Measurements from ENCODE around the gene AKAP7.
"Not testable (repeated sequence)": the region's sequence is repeated elsewhere in the genome, so short reads cannot be mapped to it uniquely, and the experiment has no call there.

AKAP7 gene

GRCh38 chr6:131135244-131136020 lies at the start of gene AKAP7:
AKAP7 (plus strand) TSS chr6:131135467; CDS start chr6:131135764, 297 bp downstream.
- DNase-seq: peak; percentile 39 to 49

- not testable (repeated sequence) for DNase-seq
Observed at GRCh38 chr6:131090339-131090738, 44.9 kb upstream of the AKAP7 start.

- not testable (repeated sequence) for DNase-seq
Observed at GRCh38 chr6:131091944-131092343, 43.3 kb upstream of the AKAP7 start.

GRCh38 chr6:131093334-131093733 lies 41.9 kb upstream of the AKAP7 start:
- DNase-seq: no peak

GRCh38 chr6:131096786-131097185 lies 38.5 kb upstream of the AKAP7 start:
- DNase-seq: no peak

GRCh38 chr6:131101911-131102680 lies 33.2 kb upstream of the AKAP7 start:
- DNase-seq: no peak

- DNase-seq: no peak
Observed at GRCh38 chr6:131103296-131103695, 32.0 kb upstream of the AKAP7 start.

GRCh38 chr6:131103901-131104300 lies 31.4 kb upstream of the AKAP7 start:
- no peak for DNase-seq

GRCh38 chr6:131107151-131107550 lies 28.1 kb upstream of the AKAP7 start:
- no peak for DNase-seq

GRCh38 chr6:131112249-131112648 lies 23.0 kb upstream of the AKAP7 start:
- no peak for DNase-seq

- no peak for DNase-seq
Observed at GRCh38 chr6:131115651-131116050, 19.6 kb upstream of the AKAP7 start.

- no peak for DNase-seq
Observed at GRCh38 chr6:131116321-131116720, 18.9 kb upstream of the AKAP7 start.

- no peak for DNase-seq
Observed at GRCh38 chr6:131116755-131117360, 18.4 kb upstream of the AKAP7 start.

- no peak for DNase-seq
Observed at GRCh38 chr6:131117878-131118277, 17.4 kb upstream of the AKAP7 start.

GRCh38 chr6:131122007-131122406 lies 13.3 kb upstream of the AKAP7 start:
- no peak for DNase-seq

GRCh38 chr6:131122516-131122915 lies 12.8 kb upstream of the AKAP7 start:
- DNase-seq: no peak

GRCh38 chr6:131124336-131125071 lies 10.8 kb upstream of the AKAP7 start:
- no peak for DNase-seq

GRCh38 chr6:131125431-131125830 lies 9.8 kb upstream of the AKAP7 start:
- no peak for DNase-seq

GRCh38 chr6:131129689-131130553 lies 5.3 kb upstream of the AKAP7 start:
- DNase-seq: no peak

GRCh38 chr6:131130554-131130940 lies 4.7 kb upstream of the AKAP7 start:
- no peak for DNase-seq

- no peak for DNase-seq
Observed at GRCh38 chr6:131132360-131132759, 2.9 kb upstream of the AKAP7 start.

All from stimulated activated CD4-positive, alpha-beta T cell treated with anti-CD3 and anti-CD28 coated beads, Interleukin-2, amount 100 ng/mL, for 48 hours (primary cell).